Tibial nerve (tissue), 4 donors: ENCODE data around the gene SLC26A9. TPM values are rescaled to one million over a fixed set of nuclear protein-coding genes. Genes with fewer than 3 reads are reported as not detected.
"Not testable (repeated sequence)": the region's sequence is repeated elsewhere in the genome, so short reads cannot be mapped to it uniquely, and the experiment has no call there.

Source experiments
- DNase-seq, 2 donors: peaks; one replicate each; pipeline ENCODE4 v3.0.0-alpha.2; 2019; ENCODE audit warnings: low spot score in 2 of 2
- H3K27ac ChIP-seq, 4 donors: fragments of 200-600 bp; sonication (generic) in 3 of 4; one replicate each; pipeline ENCODE4 v1.5.1; 2017 to 2019; ENCODE audit warnings: mild to moderate bottlenecking in 1 of 4
- H3K27me3 ChIP-seq, 2 donors: fragments of 200-600 bp; sonication (generic) in 1 of 2; one replicate each; pipeline versions ENCODE4 v1.5.1 to v1.6.0; 2017 to 2019
- H3K36me3 ChIP-seq, 3 donors: fragments of 200-600 bp; sonication (generic); one replicate each; pipeline ENCODE4 v1.5.1; 2018 to 2019
- H3K4me1 ChIP-seq, 4 donors: fragments of 200-600 bp; sonication (generic) in 3 of 4; one replicate each; pipeline ENCODE4 v1.5.1; 2017 to 2019
- H3K4me3 ChIP-seq, 4 donors: fragments of 200-600 bp; sonication (generic) in 3 of 4; one replicate each; pipeline ENCODE4 v1.5.1; 2017 to 2019; ENCODE audit warnings: mild to moderate bottlenecking in 1 of 4, moderate library complexity in 1 of 4
- H3K9me3 ChIP-seq, 4 donors: fragments of 200-600 bp; sonication (generic) in 3 of 4; one replicate each; pipeline ENCODE4 v1.5.1; 2017 to 2019
- EP300 ChIP-seq, 2 donors: sonication (generic); formaldehyde crosslinking; IDR thresholded peaks; one replicate each; pipeline ENCODE4 v1.6.1; 2017; ENCODE audit warnings: antibody characterized with exemption in 2 of 2, mild to moderate bottlenecking in 1 of 2
- POLR2A ChIP-seq, 2 donors: fragments of 450-650 bp; IDR thresholded peaks; one replicate each; pipeline ENCODE4 v1.6.1; 2017; ENCODE audit warnings: antibody characterized with exemption in 2 of 2, mild to moderate bottlenecking in 2 of 2, moderate library complexity in 2 of 2
- WGBS, 2 donors: methylation state at CpG; one replicate each; pipeline ENCODE4 v1.1.5; 2018; 5-methylcytosine and 5-hydroxymethylcytosine counted together
- total RNA-seq, 4 donors: library from RNA; depleted of rRNA; stranded (reverse); fragments of >200 nt; gene quantifications; one replicate each; pipeline ENCODE4 v1.1.0, GENCODE V29; 2016
- TF ChIP-seq, protein P1 (sequence below), 5 experiments: fragments of 200-600 bp in 3 of 5; fragments of 450-650 bp in 2 of 5; sonication (generic) in 3 of 5; IDR thresholded peaks; one replicate each; pipeline ENCODE4 v1.5.1; 2016 to 2019; ENCODE audit warnings: antibody characterized with exemption in 5 of 5, mild to moderate bottlenecking in 3 of 5, moderate library complexity in 2 of 5

Gene SLC26A9
- total RNA-seq, 4 donors from 2014 or later, result not detected

DNA sequence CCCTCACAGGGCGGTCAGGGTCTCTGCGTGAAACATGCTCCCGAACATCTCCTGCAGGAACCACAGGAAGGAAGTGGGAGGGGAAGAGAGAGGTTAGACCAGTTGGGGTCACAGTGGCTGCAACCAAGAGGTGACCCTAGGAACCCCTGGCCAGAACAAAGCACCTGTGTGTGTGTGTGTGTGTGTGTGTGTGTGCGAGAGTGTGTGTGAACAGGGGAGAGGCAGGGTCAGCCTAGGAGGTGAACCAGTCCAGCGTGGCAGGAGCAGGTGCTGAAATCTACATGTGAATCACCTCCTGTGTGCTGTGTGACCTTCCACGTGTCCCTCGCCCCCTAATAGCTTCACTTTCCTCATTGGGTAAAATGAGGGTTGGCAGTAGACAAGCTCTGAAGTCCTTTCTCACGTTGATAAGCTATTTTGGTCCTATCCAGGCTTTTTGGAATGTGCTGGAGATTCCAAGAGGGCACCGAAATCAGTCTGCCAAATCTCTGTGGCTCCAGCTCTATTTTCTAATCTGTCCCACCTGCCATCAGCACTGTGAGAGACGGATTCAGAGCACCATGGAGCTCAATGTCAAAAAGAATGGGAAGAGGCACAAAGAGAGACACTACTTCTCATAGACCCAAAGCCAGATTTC is 27.8 kb downstream of the SLC26A9 start:
- H3K9me3 ChIP-seq, result no peaks in the 10 kb centered on the region
- 67 to 71% methylated on average over 10 of the region's 10 CpGs for WGBS, 2 donors
- H3K4me1 ChIP-seq, result peaks cover 0 to 24% (median 2%) of the 10 kb centered on the region in 4 donors
- TF ChIP-seq, protein P1, sequence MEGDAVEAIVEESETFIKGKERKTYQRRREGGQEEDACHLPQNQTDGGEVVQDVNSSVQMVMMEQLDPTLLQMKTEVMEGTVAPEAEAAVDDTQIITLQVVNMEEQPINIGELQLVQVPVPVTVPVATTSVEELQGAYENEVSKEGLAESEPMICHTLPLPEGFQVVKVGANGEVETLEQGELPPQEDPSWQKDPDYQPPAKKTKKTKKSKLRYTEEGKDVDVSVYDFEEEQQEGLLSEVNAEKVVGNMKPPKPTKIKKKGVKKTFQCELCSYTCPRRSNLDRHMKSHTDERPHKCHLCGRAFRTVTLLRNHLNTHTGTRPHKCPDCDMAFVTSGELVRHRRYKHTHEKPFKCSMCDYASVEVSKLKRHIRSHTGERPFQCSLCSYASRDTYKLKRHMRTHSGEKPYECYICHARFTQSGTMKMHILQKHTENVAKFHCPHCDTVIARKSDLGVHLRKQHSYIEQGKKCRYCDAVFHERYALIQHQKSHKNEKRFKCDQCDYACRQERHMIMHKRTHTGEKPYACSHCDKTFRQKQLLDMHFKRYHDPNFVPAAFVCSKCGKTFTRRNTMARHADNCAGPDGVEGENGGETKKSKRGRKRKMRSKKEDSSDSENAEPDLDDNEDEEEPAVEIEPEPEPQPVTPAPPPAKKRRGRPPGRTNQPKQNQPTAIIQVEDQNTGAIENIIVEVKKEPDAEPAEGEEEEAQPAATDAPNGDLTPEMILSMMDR (IDR thresholded peaks at IDR 0.05), result no peak
- no peak for TF ChIP-seq POLR2A (IDR thresholded peaks at IDR 0.05)
- no peak for TF ChIP-seq EP300 (IDR thresholded peaks at IDR 0.05)
- H3K27me3 ChIP-seq, result no peaks in the 10 kb centered on the region
- no peak for DNase-seq
- H3K4me3 ChIP-seq, result no peak overlapping the region
- no peak overlapping the region for H3K27ac ChIP-seq
- no peaks in the 10 kb centered on the region for H3K36me3 ChIP-seq

DNA sequence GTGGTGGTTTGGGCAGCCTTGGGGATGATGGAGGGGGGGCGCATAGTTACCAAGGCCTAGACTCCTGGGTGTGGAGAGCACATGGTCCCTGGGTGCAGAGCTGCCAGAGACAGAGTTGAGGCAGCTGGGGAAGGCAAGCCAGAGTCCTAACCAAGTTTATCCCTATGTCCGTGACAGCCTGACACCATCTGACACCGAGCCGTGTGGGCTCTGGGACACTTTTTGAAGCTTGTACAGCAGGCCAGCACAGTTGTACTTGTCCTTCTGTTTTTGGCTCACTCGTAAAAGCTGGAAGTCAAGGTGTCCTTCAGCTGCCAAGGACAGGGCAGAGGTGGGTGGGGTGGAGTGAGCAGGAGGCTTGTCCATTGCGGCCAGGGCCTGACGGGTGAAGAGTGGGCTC is 28.5 kb downstream of the SLC26A9 start:
- Histone ChIP-seq H3K27me3 (no peaks in the 10 kb centered on the region), H3K4me3 (no peak overlapping the region), H3K27ac (no peak overlapping the region), H3K4me1 (peaks cover 0 to 24% (median 2%) of the 10 kb centered on the region in 4 donors), H3K36me3 (no peaks in the 10 kb centered on the region), H3K9me3 (no peaks in the 10 kb centered on the region)
- TF ChIP-seq EP300 (IDR thresholded peaks at IDR 0.05) (no peak), POLR2A (IDR thresholded peaks at IDR 0.05) (no peak)
- TF ChIP-seq, protein P1 (IDR thresholded peaks at IDR 0.05), result no peak
- 60 to 66% methylated on average over 7 of the region's 7 CpGs for WGBS, 2 donors
- DNase-seq, result no peak

DNA sequence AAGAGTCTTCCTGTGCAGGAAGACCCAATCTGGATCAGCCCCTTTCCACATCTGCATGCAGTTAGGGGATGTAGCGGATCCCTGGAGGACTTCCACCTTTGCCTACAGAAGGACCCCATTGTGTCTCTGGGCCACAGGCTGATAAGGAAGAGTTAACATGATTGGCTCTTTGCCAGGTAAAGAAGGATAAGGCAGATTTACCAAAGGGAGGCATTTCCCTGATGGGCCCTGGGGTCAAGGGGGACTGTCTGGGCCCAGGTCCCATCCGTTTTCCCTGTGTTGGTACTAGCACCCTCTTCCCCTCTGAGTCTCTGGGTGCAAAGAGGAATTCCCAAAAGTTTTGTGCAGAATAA is 29.1 kb downstream of the SLC26A9 start:
- TF ChIP-seq, protein P1 (IDR thresholded peaks at IDR 0.05), result no peak
- TF ChIP-seq POLR2A (IDR thresholded peaks at IDR 0.05), result no peak
- TF ChIP-seq EP300 (IDR thresholded peaks at IDR 0.05), result no peak

DNA sequence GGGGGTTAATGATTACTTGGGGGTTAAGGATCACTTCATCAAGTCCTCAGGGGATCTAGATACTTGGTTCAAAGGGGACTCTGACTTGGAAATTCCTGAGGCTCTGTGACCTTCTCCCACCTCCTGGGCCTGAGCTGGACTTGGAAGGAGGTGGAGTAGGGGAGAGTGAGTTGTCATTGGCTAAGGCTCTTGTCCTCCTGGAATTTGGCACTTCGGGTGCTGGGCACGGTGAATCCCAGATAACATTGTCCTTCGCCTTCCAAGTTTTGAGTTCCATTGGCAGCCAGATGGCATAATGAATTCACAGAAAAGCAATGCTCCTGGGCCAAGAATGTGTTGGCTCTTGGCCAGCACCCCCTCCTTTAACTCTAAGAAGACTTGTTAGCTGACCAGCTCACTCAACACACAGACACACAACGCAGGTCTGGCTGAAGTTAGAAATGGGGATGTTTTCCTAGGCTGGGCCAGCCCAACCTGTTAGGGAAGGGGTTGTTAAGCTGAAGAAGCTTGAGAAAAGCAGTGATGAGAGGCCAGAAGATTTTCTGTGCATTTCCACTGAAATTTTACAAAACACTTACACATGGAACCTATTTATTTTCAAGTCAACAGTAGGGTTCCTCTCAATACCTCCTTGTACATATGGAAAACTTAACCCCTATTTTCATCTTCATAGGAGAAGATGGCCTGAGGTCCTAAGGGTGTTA is 29.7 kb downstream of the SLC26A9 start:
- Histone ChIP-seq H3K9me3 (no peaks in the 10 kb centered on the region), H3K4me1 (peaks cover 0 to 24% (median 2%) of the 10 kb centered on the region in 4 donors), H3K27ac (no peak overlapping the region), H3K27me3 (no peaks in the 10 kb centered on the region), H3K4me3 (no peak overlapping the region), H3K36me3 (no peaks in the 10 kb centered on the region)
- no peak for TF ChIP-seq EP300 (IDR thresholded peaks at IDR 0.05)
- TF ChIP-seq, protein P1 (IDR thresholded peaks at IDR 0.05), result no peak
- no peak for TF ChIP-seq POLR2A (IDR thresholded peaks at IDR 0.05)
- WGBS, 2 donors, result 22 to 25% methylated on average over 4 of the region's 4 CpGs
- no peak for DNase-seq

More for the DNA sequence above, 29.1 kb downstream of the SLC26A9 start:
- Histone ChIP-seq H3K4me3 (no peak overlapping the region), H3K9me3 (no peaks in the 10 kb centered on the region), H3K27ac (no peak overlapping the region), H3K27me3 (no peaks in the 10 kb centered on the region), H3K4me1 (peaks cover 0 to 24% (median 2%) of the 10 kb centered on the region in 4 donors), H3K36me3 (no peaks in the 10 kb centered on the region)
- 57 to 86% methylated on average over 2 of the region's 2 CpGs for WGBS, 2 donors
- DNase-seq, result no peak

DNA sequence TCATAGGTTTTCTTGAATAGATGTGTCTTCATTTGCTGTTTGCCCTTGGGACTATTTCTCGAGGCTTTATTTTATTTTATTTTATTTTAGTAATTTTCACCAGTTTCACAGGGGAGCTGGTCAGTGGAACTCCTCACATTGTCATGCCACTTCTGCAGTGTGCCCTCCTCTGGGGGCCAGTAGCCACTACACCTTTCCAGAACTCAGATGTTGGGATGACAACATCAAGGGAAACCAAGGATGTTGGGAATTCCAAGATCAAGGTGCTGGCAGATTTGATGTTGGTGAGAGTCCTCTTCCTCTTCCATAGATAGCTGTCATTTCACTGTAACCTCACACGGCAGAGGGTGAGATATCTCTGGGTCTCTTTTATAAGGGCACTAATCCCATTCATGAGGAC is 35.5 kb downstream of the SLC26A9 start:
- WGBS, 2 donors, result 36 to 42% methylated on average over 2 of the region's 2 CpGs
- H3K4me3 ChIP-seq, result no peak overlapping the region
- DNase-seq, result no peak
- no peaks in the 10 kb centered on the region for H3K36me3 ChIP-seq
- no peaks in the 10 kb centered on the region for H3K27me3 ChIP-seq
- TF ChIP-seq, protein P1 (IDR thresholded peaks at IDR 0.05), result peak in 3 of 5 experiments; percentile 20 to 42 (median 32)
- TF ChIP-seq POLR2A (IDR thresholded peaks at IDR 0.05), result no peak
- H3K9me3 ChIP-seq, result peaks cover 0 to 22% (median 0%) of the 10 kb centered on the region in 4 donors
- no peaks in the 10 kb centered on the region for H3K4me1 ChIP-seq
- H3K27ac ChIP-seq, result no peak overlapping the region

DNA sequence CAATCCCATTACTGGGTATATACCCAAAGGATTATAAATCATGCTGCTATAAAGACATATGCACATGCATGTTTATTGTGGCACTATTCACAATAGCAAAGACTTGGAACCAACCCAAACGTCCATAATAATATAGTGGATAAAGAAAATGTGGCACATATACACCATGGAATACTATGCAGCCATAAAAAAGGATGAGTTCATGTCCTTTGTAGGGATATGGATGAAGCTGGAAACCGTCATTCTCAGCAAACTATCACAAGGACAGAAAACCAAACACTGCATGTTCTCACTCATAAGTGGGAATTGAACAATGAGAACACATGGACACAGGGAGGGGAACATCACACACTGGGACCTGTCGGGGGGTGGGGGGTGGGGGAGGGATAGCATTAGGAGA is 38.2 kb downstream of the SLC26A9 start:
- not testable (repeated sequence) for H3K36me3 ChIP-seq, H3K4me3 ChIP-seq, H3K27me3 ChIP-seq, DNase-seq, H3K4me1 ChIP-seq, H3K27ac ChIP-seq
- 80 to 83% methylated on average over 3 of the region's 3 CpGs for whole genome bisulfite sequencing, 2 donors
- H3K9me3 ChIP-seq, result peaks cover 0 to 32% (median 0%) of the 10 kb centered on the region in 4 donors
